PC-9 (cell line): ENCODE results near the gene RLN1. TPM values are rescaled to one million over a fixed set of nuclear protein-coding genes. Genes with fewer than 3 reads are reported as not detected.

ENCODE experiments used
- BruUV-seq: library from RNA; stranded (reverse); fragments of 400-500 nt; replicated peaks from 2 replicates; lab custom pipeline; 2021; lab: Mats Ljungman, UMichigan
- CTCF ChIA-PET: fragments of 300-600 bp; sonication (Branson Sonifier 250); formaldehyde crosslinking; loops from one replicate; lab custom pipeline; 2022; ENCODE audit warnings: antibody characterized with exemption; lab: Charles Lee
- POLR2A ChIA-PET: fragments of 300-600 bp; sonication (Branson Sonifier 250); formaldehyde crosslinking; loops from one replicate; lab custom pipeline; 2022; ENCODE audit warnings: antibody characterized with exemption; ENCODE audit not compliant: unreplicated experiment; lab: Charles Lee
- DNase-seq, 2 experiments: peaks; one replicate each; pipeline versions ENCODE4 v3.0.0 to v3.0.0-alpha.2; 2015 to 2022; ENCODE audit warnings: mixed read lengths in 1 of 2
- H2AFZ ChIP-seq: fragments of 200-600 bp; sonication (generic); 2 replicates; pipeline ENCODE4 v1.8.1; 2017; ENCODE audit warnings: antibody characterized with exemption
- H3F3A ChIP-seq: fragments of 200-600 bp; sonication (generic); 2 replicates; pipeline ENCODE4 v1.8.1; 2017; ENCODE audit warnings: antibody characterized with exemption, mild to moderate bottlenecking, low read depth; ENCODE audit not compliant: insufficient read depth
- H3K27ac ChIP-seq: fragments of 200-600 bp; sonication (generic); 2 replicates; pipeline ENCODE4 v1.6.1; 2016; ENCODE audit warnings: mixed run types
- H3K27me3 ChIP-seq: fragments of 200-600 bp; sonication (generic); 2 replicates; pipeline ENCODE4 v1.6.1; 2016; ENCODE audit warnings: low read depth, mixed run types; ENCODE audit not compliant: insufficient read depth
- H3K36me3 ChIP-seq: fragments of 200-600 bp; sonication (generic); 2 replicates; pipeline ENCODE4 v1.6.1; 2016; ENCODE audit warnings: low read depth, mixed run types
- H3K4me1 ChIP-seq: fragments of 200-600 bp; sonication (generic); replicated peaks from 2 replicates; pipeline ENCODE4 v1.6.1; 2016; ENCODE audit warnings: mixed run types; ENCODE audit not compliant: insufficient read depth
- H3K4me2 ChIP-seq: fragments of 200-600 bp; sonication (generic); 2 replicates; pipeline ENCODE4 v1.6.1; 2017; ENCODE audit warnings: mixed run types
- H3K4me3 ChIP-seq: fragments of 200-600 bp; sonication (generic); 2 replicates; pipeline ENCODE4 v1.6.1; 2016; ENCODE audit warnings: mixed run types
- H3K79me2 ChIP-seq: fragments of 200-600 bp; sonication (generic); 2 replicates; pipeline ENCODE4 v1.6.1; 2017; ENCODE audit warnings: low read depth, mixed run types
- H3K9me2 ChIP-seq: fragments of 200-600 bp; sonication (generic); 2 replicates; pipeline ENCODE4 v1.8.1; 2017; ENCODE audit warnings: mild to moderate bottlenecking; ENCODE audit not compliant: insufficient read depth
- H3K9me3 ChIP-seq: fragments of 200-600 bp; sonication (generic); 2 replicates; pipeline ENCODE4 v1.8.1; 2016; ENCODE audit warnings: low read depth; ENCODE audit not compliant: insufficient read depth
- H4K20me1 ChIP-seq: fragments of 200-600 bp; sonication (generic); 2 replicates; pipeline ENCODE4 v1.8.1; 2017; ENCODE audit not compliant: insufficient read depth
- CTCF ChIP-seq: fragments of 200-600 bp; sonication (generic); conservative IDR thresholded peaks from 2 replicates; pipeline ENCODE4 v1.6.1; 2017; ENCODE audit warnings: mixed run types, antibody characterized with exemption, mild to moderate bottlenecking, moderate library complexity
- EZH2 ChIP-seq: fragments of 200-600 bp; sonication (generic); IDR thresholded peaks from 2 replicates; pipeline ENCODE4 v1.8.0; 2017; ENCODE audit warnings: antibody characterized with exemption, low read depth
- intact Hi-C: fragments of 100-400 bp; cut with micrococcal nuclease; formaldehyde crosslinking; loops from one replicate; pipeline ENCODE4 v1.10.0; 2022; ENCODE audit not compliant: unreplicated experiment
- total RNA-seq: library from RNA; stranded (reverse); gene quantifications from 2 replicates; pipeline ENCODE4 v1.2.3, GENCODE V29; 2021

Gene RLN1
- total RNA-seq, 1 experiment from 2014 or later: 0.83 TPM

DNA sequence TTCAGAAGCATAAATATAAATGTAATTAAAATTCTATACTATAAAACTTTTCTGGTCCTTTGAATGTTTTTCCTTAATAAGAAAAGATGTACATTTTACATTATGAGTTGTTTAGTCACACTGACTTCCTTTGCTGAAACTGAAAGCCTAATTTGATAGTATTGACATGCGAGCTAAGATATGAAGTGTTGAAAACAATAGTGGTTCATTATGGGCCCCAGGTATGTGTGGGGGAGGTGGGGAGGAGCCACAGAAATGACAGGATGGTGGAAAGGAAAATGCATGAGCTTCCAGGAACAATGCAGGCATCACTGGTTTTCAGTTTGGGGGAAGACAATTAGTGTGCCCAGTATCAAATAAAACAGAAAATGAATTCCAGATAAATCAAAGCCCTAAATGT is 35.4 kb upstream of the RLN1 start:
- Histone ChIP-seq H3K4me3 (no peak overlapping the region), H4K20me1 (no peaks in the 10 kb centered on the region), H3K4me1 (no peaks in the 10 kb centered on the region), H3K27me3 (no peaks in the 10 kb centered on the region), H3K4me2 (no peak overlapping the region), H2AFZ (no peak overlapping the region), H3K36me3 (no peaks in the 10 kb centered on the region), H3K9me3 (no peaks in the 10 kb centered on the region), H3K27ac (no peak overlapping the region), H3K9me2 (no peaks in the 10 kb centered on the region), H3F3A (no peaks in the 10 kb centered on the region), H3K79me2 (no peaks in the 10 kb centered on the region)
- intact Hi-C loops: no loop called here
- DNase-seq: no peak
- no TSS peak for BruUV-seq
- ChIA-PET CTCF (no interaction called here), POLR2A (no interaction called here)
- TF ChIP-seq EZH2: no peak
- no peak for TF ChIP-seq CTCF

- Histone ChIP-seq H4K20me1 (no peaks in the 10 kb centered on the region), H3K9me2 (no peaks in the 10 kb centered on the region), H3K79me2 (no peaks in the 10 kb centered on the region), H2AFZ (no peak overlapping the region), H3K4me2 (no peak overlapping the region), H3K4me1 (no peaks in the 10 kb centered on the region), H3K36me3 (no peaks in the 10 kb centered on the region), H3K4me3 (no peak overlapping the region), H3K9me3 (no peaks in the 10 kb centered on the region), H3K27ac (no peak overlapping the region), H3K27me3 (no peaks in the 10 kb centered on the region), H3F3A (no peaks in the 10 kb centered on the region)
- no TSS peak for BruUV-seq
- no peak for DNase-seq
- ChIA-PET CTCF (no interaction called here), POLR2A (no interaction called here)
- no peak for TF ChIP-seq EZH2
- no peak for TF ChIP-seq CTCF
- intact Hi-C loops: no loop called here
Measured at GRCh38 chr9:5364294-5365024, 24.8 kb upstream of the RLN1 start.

DNA sequence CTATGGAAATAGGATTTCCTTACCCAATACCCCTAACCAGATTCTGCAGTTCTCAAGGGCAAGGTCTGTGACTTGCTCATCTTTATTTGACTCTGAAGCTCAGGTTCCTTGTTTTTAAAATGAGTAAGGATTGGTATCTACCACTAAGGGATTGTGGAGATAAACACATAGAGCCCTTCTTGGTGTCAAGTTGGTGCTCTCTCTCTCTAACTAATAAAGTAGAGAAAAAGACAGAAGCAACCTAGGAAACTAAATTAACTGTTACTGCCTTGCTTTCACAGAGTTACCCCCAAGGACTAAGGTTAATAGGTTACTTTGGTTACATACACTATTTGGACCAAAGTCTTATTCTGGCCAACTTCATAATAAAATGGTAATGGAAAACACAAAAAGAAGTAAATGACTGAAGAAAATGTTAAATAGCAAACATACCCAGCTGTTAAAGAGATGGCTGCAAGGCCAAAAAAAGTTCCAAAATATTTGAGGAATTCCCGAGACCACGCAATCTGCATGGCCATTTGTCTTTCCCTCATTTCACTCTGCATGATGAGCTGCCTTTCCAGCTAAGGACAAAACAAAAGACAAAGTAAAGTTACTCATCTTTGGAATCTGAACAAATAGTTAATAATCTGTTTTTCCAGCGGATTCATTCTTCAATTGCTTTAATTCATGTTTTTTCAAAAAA is 21.8 kb upstream of the RLN1 start:
- Histone ChIP-seq H3K4me1 (no peaks in the 10 kb centered on the region), H3K79me2 (no peaks in the 10 kb centered on the region), H4K20me1 (no peaks in the 10 kb centered on the region), H3K36me3 (no peaks in the 10 kb centered on the region), H3K27ac (no peak overlapping the region), H2AFZ (no peak overlapping the region), H3K9me3 (no peaks in the 10 kb centered on the region), H3K4me3 (no peak overlapping the region), H3K27me3 (no peaks in the 10 kb centered on the region), H3K9me2 (no peaks in the 10 kb centered on the region), H3K4me2 (no peak overlapping the region), H3F3A (no peaks in the 10 kb centered on the region)
- ChIA-PET POLR2A (no interaction called here), CTCF (no interaction called here)
- no peak for DNase-seq
- TF ChIP-seq EZH2 (no peak), CTCF (no peak)
- no TSS peak for BruUV-seq
- intact Hi-C loops: no loop called here
